Keratinocyte (primary cell): ENCODE data around the gene TAGLN. TPM values are rescaled to one million over a fixed set of nuclear protein-coding genes. Genes with fewer than 3 reads are reported as not detected.

Source experiments
- DNase-seq: peaks from one replicate; pipeline ENCODE4 v3.0.0-alpha.2; 2011; ENCODE audit warnings: low read depth, missing footprints, low spot score
- FAIRE-seq: peaks from 2 replicates; lab custom pipeline; 2011; peaks lifted over from hg19 to GRCh38; lab: Jason Lieb, UNC
- H2AFZ ChIP-seq: 2 replicates; pipeline ENCODE4 v1.6.0; 2012; ENCODE audit warnings: low read length, control low read depth, inconsistent platforms; ENCODE audit not compliant: control insufficient read depth
- H3K27ac ChIP-seq: 2 replicates; pipeline ENCODE4 v1.5.1; 2011; ENCODE audit warnings: low read length; ENCODE audit not compliant: control insufficient read depth, insufficient read depth
- H3K27me3 ChIP-seq: 3 replicates; pipeline ENCODE4 v1.6.0; 2011; ENCODE audit warnings: low read length; ENCODE audit not compliant: control insufficient read depth, insufficient read depth; ENCODE audit errors: extremely low read depth
- H3K36me3 ChIP-seq, 2 experiments: 2 replicates in 1 of 2; 3 replicates in 1 of 2; pipeline ENCODE4 v1.5.1; 2011; ENCODE audit warnings: low read length in 2 of 2, mild to moderate bottlenecking in 1 of 2; ENCODE audit not compliant: control insufficient read depth in 2 of 2, insufficient read depth in 2 of 2; ENCODE audit errors: extremely low read depth in 1 of 2
- H3K4me1 ChIP-seq: 3 replicates; pipeline ENCODE4 v1.5.1; 2011; ENCODE audit warnings: low read length; ENCODE audit not compliant: control insufficient read depth, insufficient read depth; ENCODE audit errors: extremely low read depth
- H3K4me2 ChIP-seq: 3 replicates; pipeline ENCODE4 v1.6.0; 2011; ENCODE audit warnings: low read depth, low read length; ENCODE audit not compliant: control insufficient read depth, insufficient read depth; ENCODE audit errors: extremely low read depth
- H3K4me3 ChIP-seq, 3 experiments: fragments of 200-600 bp in 1 of 3; sonication (generic) in 1 of 3; 2 replicates in 2 of 3; 3 replicates in 1 of 3; pipeline ENCODE4 v1.5.1; 2011 to 2016; ENCODE audit warnings: low read length in 3 of 3, mild to moderate bottlenecking in 3 of 3, control low read depth in 2 of 3, inconsistent platforms in 1 of 3, low read depth in 1 of 3, mixed read lengths in 1 of 3, mixed run types in 1 of 3, moderate library complexity in 1 of 3; ENCODE audit not compliant: control insufficient read depth in 2 of 3, insufficient read depth in 2 of 3; ENCODE audit errors: extremely low read depth in 1 of 3
- H3K79me2 ChIP-seq: 2 replicates; pipeline ENCODE4 v1.6.0; 2012; ENCODE audit warnings: low read length; ENCODE audit not compliant: control insufficient read depth, insufficient read depth
- H3K9ac ChIP-seq: 3 replicates; pipeline ENCODE4 v1.6.0; 2011; ENCODE audit warnings: low read length; ENCODE audit not compliant: control insufficient read depth, insufficient read depth; ENCODE audit errors: extremely low read depth
- H3K9me1 ChIP-seq: 3 replicates; pipeline ENCODE4 v1.6.0; 2011; ENCODE audit warnings: low read length; ENCODE audit not compliant: control insufficient read depth, insufficient read depth; ENCODE audit errors: extremely low read depth
- H3K9me3 ChIP-seq: 2 replicates; pipeline ENCODE4 v1.5.1; 2012; ENCODE audit warnings: low read depth, low read length; ENCODE audit not compliant: control insufficient read depth
- H4K20me1 ChIP-seq: 3 replicates; pipeline ENCODE4 v1.6.0; 2011; ENCODE audit warnings: low read length; ENCODE audit not compliant: control insufficient read depth, insufficient read depth; ENCODE audit errors: extremely low read depth
- EZH2 ChIP-seq: IDR thresholded peaks from one replicate; pipeline ENCODE4 v1.6.1; 2012; ENCODE audit warnings: inconsistent platforms, mild to moderate bottlenecking, low read length, moderate library complexity
- dilution Hi-C: fragments of 300-500 bp; cut with MboI; formaldehyde crosslinking; loops from one replicate; pipeline ENCODE4 v1.7.0; 2020; ENCODE audit warnings: low sequenced_read_pairs; ENCODE audit not compliant: extremely low pct_ligation_motif_present
- polyA plus RNA-seq, 5 experiments: library from polyadenylated mRNA; depleted of rRNA in 3 of 5; stranded (reverse) in 3 of 5; stranded (forward) in 1 of 5; unstranded in 1 of 5; fragments of >200 nt; gene quantifications; 1 replicate in 1 of 5; 2 replicates in 3 of 5; 3 replicates in 1 of 5; pipeline versions ENCODE4 v1.2.1 to v1.2.3, GENCODE V29; 2011 to 2012; ENCODE audit warnings: missing spikeins in 2 of 5, low read depth in 1 of 5, low replicate concordance in 1 of 5
- TF ChIP-seq, protein P1 (sequence below), 3 experiments: IDR thresholded peaks in 1 of 3; conservative IDR thresholded peaks in 1 of 3; optimal IDR thresholded peaks in 1 of 3; 2 replicates in 2 of 3; 3 replicates in 1 of 3; pipeline versions ENCODE3 to v1.5.1; 2011; ENCODE audit warnings: low read length in 3 of 3, mild to moderate bottlenecking in 3 of 3, moderate library complexity in 2 of 3, control low read depth in 1 of 3, inconsistent platforms in 1 of 3; ENCODE audit not compliant: insufficient read depth in 2 of 3; ENCODE audit errors: extremely low read depth in 1 of 3

Gene TAGLN
- polyA plus RNA-seq, 1 donor (not counting 4 experiments of a cell fraction or from before 2014, with no cell fraction given): 26.6 TPM

DNA sequence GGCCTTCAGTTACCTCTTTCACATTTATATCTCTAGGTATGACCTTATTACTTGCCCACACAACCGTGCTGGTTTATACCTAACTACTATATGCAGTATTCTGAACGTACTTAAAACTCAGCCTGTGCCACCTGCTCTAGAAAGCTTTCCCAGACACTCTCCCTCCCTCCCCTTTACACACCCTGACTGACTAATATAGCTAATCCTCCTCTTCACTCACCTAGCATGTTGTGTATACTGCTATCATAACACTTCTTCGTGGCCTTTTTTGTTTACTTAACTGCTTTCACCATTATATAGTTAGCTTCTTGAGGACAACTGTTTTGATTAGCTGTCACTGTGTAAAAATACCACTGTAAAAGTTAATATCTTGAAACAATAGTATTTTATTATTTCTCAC, 56.8 kb downstream of the TAGLN start:
- Histone ChIP-seq H3K79me2 (no peaks in the 10 kb centered on the region), H3K9ac (no peak overlapping the region), H4K20me1 (no peaks in the 10 kb centered on the region), H3K4me3 (no peak overlapping the region), H2AFZ (no peak overlapping the region), H3K9me1 (peaks cover 2% of the 10 kb centered on the region), H3K36me3 (peaks cover 1 to 8% of the 10 kb centered on the region in 2 experiments), H3K27ac (no peak overlapping the region), H3K4me1 (peaks cover 13% of the 10 kb centered on the region), H3K9me3 (no peaks in the 10 kb centered on the region), H3K4me2 (no peak overlapping the region), H3K27me3 (no peaks in the 10 kb centered on the region)
- TF ChIP-seq, protein P1, sequence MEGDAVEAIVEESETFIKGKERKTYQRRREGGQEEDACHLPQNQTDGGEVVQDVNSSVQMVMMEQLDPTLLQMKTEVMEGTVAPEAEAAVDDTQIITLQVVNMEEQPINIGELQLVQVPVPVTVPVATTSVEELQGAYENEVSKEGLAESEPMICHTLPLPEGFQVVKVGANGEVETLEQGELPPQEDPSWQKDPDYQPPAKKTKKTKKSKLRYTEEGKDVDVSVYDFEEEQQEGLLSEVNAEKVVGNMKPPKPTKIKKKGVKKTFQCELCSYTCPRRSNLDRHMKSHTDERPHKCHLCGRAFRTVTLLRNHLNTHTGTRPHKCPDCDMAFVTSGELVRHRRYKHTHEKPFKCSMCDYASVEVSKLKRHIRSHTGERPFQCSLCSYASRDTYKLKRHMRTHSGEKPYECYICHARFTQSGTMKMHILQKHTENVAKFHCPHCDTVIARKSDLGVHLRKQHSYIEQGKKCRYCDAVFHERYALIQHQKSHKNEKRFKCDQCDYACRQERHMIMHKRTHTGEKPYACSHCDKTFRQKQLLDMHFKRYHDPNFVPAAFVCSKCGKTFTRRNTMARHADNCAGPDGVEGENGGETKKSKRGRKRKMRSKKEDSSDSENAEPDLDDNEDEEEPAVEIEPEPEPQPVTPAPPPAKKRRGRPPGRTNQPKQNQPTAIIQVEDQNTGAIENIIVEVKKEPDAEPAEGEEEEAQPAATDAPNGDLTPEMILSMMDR (optimal IDR thresholded peaks at IDR 0.05 in 1 of 3, IDR thresholded peaks at IDR 0.05 in 1 of 3, conservative IDR thresholded peaks at IDR 0.05 in 1 of 3; ENCODE audit: extremely low read depth in 1 of 3, insufficient read depth in 2 of 3, low read length in 3 of 3): no peak
- no peak for TF ChIP-seq EZH2
- no peak for FAIRE-seq
- no peak for DNase-seq
- dilution Hi-C loops: no loop called here

DNA sequence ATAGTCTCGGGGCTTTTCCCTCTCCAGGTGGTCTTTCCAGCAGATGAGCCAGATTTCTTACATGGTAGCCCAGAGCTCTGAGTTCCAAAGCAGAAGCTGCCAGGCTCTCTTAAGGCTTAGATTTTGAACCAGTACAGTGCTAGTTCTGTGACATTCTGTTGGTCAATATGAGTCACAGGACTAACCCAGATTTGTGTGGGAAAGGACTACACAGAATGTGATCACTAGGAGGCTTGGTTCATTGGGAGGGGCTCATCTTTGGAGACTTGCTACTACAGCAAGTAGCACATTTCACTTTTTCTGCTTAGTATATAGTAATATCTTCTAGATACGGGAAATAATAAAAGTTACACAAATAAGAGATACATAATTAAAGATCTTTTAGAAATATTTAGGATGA, 57.4 kb downstream of the TAGLN start:
- peaks cover 1 to 8% of the 10 kb centered on the region in 2 experiments for H3K36me3 ChIP-seq
- no peaks in the 10 kb centered on the region for H3K27me3 ChIP-seq
- H3K9me1 ChIP-seq: peaks cover 2% of the 10 kb centered on the region
- FAIRE-seq (no peak), DNase-seq (no peak)
- H3K4me1 ChIP-seq: peaks cover 13% of the 10 kb centered on the region
- no peaks in the 10 kb centered on the region for H3K9me3 ChIP-seq
- no peak overlapping the region for H3K9ac ChIP-seq
- dilution Hi-C loops: no loop called here
- no peaks in the 10 kb centered on the region for H3K79me2 ChIP-seq
- no peak for TF ChIP-seq EZH2
- TF ChIP-seq, protein P1 (optimal IDR thresholded peaks at IDR 0.05 in 1 of 3, IDR thresholded peaks at IDR 0.05 in 1 of 3, conservative IDR thresholded peaks at IDR 0.05 in 1 of 3; ENCODE audit: extremely low read depth in 1 of 3, insufficient read depth in 2 of 3, low read length in 3 of 3): no peak
- H3K4me3 ChIP-seq: no peak overlapping the region
- no peaks in the 10 kb centered on the region for H4K20me1 ChIP-seq
- H3K4me2 ChIP-seq: no peak overlapping the region
- H2AFZ ChIP-seq: no peak overlapping the region
- no peak overlapping the region for H3K27ac ChIP-seq

Other genes with a start within 250 kb of the TAGLN start
- 4.4 to 10.7 TPM (median 8.2 TPM) in 3 replicates for gene SIK3, start 100.9 kb upstream of the TAGLN start, polyA plus RNA-seq
- 66.0 to 101 TPM (median 76.4 TPM) in 3 replicates for gene PAFAH1B2, start 55.1 kb upstream of the TAGLN start, polyA plus RNA-seq
- 9.8 to 14.3 TPM (median 12.6 TPM) in 3 replicates for gene SIDT2, start 20.6 kb upstream of the TAGLN start, polyA plus RNA-seq
- 32.9 to 48.6 TPM (median 35.4 TPM) in 3 replicates for gene PCSK7, start 32.7 kb downstream of the TAGLN start, polyA plus RNA-seq
- gene RNF214, start 33.3 kb downstream of the TAGLN start, polyA plus RNA-seq: 8.1 to 11.8 TPM (median 11.3 TPM) in 3 replicates
- 2.2 to 3.6 TPM (median 2.3 TPM) in 3 replicates for gene BACE1-AS, start 92.0 kb downstream of the TAGLN start, polyA plus RNA-seq
- gene BACE1, start 116.9 kb downstream of the TAGLN start, polyA plus RNA-seq: 7.4 to 15.1 TPM (median 8.5 TPM) in 3 replicates
- gene CEP164, start 128.5 kb downstream of the TAGLN start, polyA plus RNA-seq: 14.9 to 16.6 TPM (median 15.1 TPM) in 3 replicates